ENCODE measurements around the gene CPB1.

Gene CPB1

GRCh38 chr3:148882288-148882687, 54.7 kb downstream of the CPB1 start:
- no peak for DNase-seq (ENCODE audit: low read depth in 2 of 2)

GRCh38 chr3:148883163-148883562, 55.6 kb downstream of the CPB1 start:
- no peak for DNase-seq (ENCODE audit: low read depth in 2 of 2)

- DNase-seq (ENCODE audit: low read depth in 2 of 2) = no peak
Observed at GRCh38 chr3:148884261-148884660, 56.6 kb downstream of the CPB1 start.

GRCh38 chr3:148889828-148890227, 62.2 kb downstream of the CPB1 start:
- DNase-seq (ENCODE audit: low read depth in 2 of 2) = no peak

- no peak for DNase-seq (ENCODE audit: low read depth in 2 of 2)
Observed at GRCh38 chr3:148896062-148896461, 68.5 kb downstream of the CPB1 start.

GRCh38 chr3:148901987-148902791, 74.6 kb downstream of the CPB1 start:
- no peak for DNase-seq (ENCODE audit: low read depth in 2 of 2)

- no peak for DNase-seq (ENCODE audit: low read depth in 2 of 2)
Observed at GRCh38 chr3:148903022-148903442, 75.4 kb downstream of the CPB1 start.

- DNase-seq (ENCODE audit: low read depth in 2 of 2) = no peak
Observed at GRCh38 chr3:148903941-148904340, 76.3 kb downstream of the CPB1 start.

- DNase-seq (ENCODE audit: low read depth in 2 of 2) = no peak
Observed at GRCh38 chr3:148906667-148907066, 79.1 kb downstream of the CPB1 start.

Data from stimulated activated CD4-positive, alpha-beta T cell treated with anti-CD3 and anti-CD28 coated beads, Interleukin-1b, Interleukin-23, amount 100 ng/mL, for 1 hour (primary cell).